IMR-90 (cell line): ENCODE data around the gene BLMH. TPM values are rescaled to one million over a fixed set of nuclear protein-coding genes. Genes with fewer than 3 reads are reported as not detected.

ENCODE experiments used
- ATAC-seq: fragments of 200-7000 bp; cut with Tn5 transposase; 2 replicates; pipeline ENCODE4 v1.9.1; 2020; ENCODE audit warnings: low read depth, mild to moderate bottlenecking, moderate library complexity
- BruUV-seq: library from RNA; stranded (reverse); fragments of 400-500 nt; replicated peaks from 2 replicates; lab custom pipeline; 2021; lab: Mats Ljungman, UMichigan
- CTCF ChIA-PET: fragments of 300-600 bp; formaldehyde crosslinking; extraction: SDS; loops from one replicate; lab custom pipeline; 2021; ENCODE audit warnings: antibody characterized with exemption; lab: Yijun Ruan, JAX
- POLR2A ChIA-PET: fragments of 300-600 bp; sonication (Branson Sonifier 250); formaldehyde crosslinking; loops from one replicate; lab custom pipeline; 2022; ENCODE audit warnings: antibody characterized with exemption; ENCODE audit not compliant: unreplicated experiment; lab: Charles Lee
- DNase-seq: peaks from one replicate; pipeline ENCODE4 v3.0.0; 2013
- H2AFZ ChIP-seq: replicated peaks from 2 replicates; pipeline ENCODE3; 2013; ENCODE audit warnings: low read length, mild to moderate bottlenecking; ENCODE audit not compliant: poor library complexity
- H2AK5ac ChIP-seq: 2 replicates; pipeline ENCODE4 v1.6.1; 2013; ENCODE audit warnings: low read depth, low read length, inconsistent platforms
- H2AK9ac ChIP-seq: replicated peaks from 2 replicates; pipeline ENCODE3; 2013; ENCODE audit warnings: mild to moderate bottlenecking, low read depth, low read length, moderate library complexity; ENCODE audit not compliant: poor library complexity
- H2BK120ac ChIP-seq: 2 replicates; pipeline ENCODE4 v1.6.1; 2013; ENCODE audit warnings: low read depth, low read length, inconsistent platforms
- H2BK15ac ChIP-seq: 3 replicates; pipeline ENCODE4 v1.6.1; 2013; ENCODE audit warnings: low read depth, low read length, inconsistent platforms
- H2BK20ac ChIP-seq: 2 replicates; pipeline ENCODE4 v1.6.1; 2013; ENCODE audit warnings: low read depth, mild to moderate bottlenecking, inconsistent platforms, low read length, moderate library complexity
- H2BK5ac ChIP-seq: 2 replicates; pipeline ENCODE4 v1.6.1; 2013; ENCODE audit warnings: mild to moderate bottlenecking, low read depth, low read length, inconsistent platforms; ENCODE audit not compliant: poor library complexity, severe bottlenecking
- H3K14ac ChIP-seq: replicated peaks from 2 replicates; pipeline ENCODE4 v1.6.1; 2013; ENCODE audit warnings: low read depth, low read length, inconsistent platforms
- H3K18ac ChIP-seq: 2 replicates; pipeline ENCODE4 v1.6.1; 2013; ENCODE audit warnings: low read depth, low read length, control low read depth
- H3K23ac ChIP-seq: 2 replicates; pipeline ENCODE4 v1.6.1; 2013; ENCODE audit warnings: low read depth, low read length, inconsistent platforms
- H3K27ac ChIP-seq: 2 replicates; pipeline ENCODE4 v1.5.1; 2013; ENCODE audit warnings: mild to moderate bottlenecking, control low read depth, low read length; ENCODE audit not compliant: insufficient read depth
- H3K27me3 ChIP-seq: 2 replicates; pipeline ENCODE4 v1.6.1; 2013; ENCODE audit warnings: low read length; ENCODE audit not compliant: control insufficient read depth, insufficient read depth
- H3K36me3 ChIP-seq: 2 replicates; pipeline ENCODE4 v1.6.1; 2013; ENCODE audit warnings: low read length, mixed read lengths; ENCODE audit not compliant: control insufficient read depth, insufficient read depth
- H3K4ac ChIP-seq: 2 replicates; pipeline ENCODE4 v1.6.1; 2013; ENCODE audit warnings: low read depth, low read length, inconsistent platforms
- H3K4me1 ChIP-seq: 2 replicates; pipeline ENCODE4 v1.6.1; 2013; ENCODE audit warnings: low read length, mixed read lengths; ENCODE audit not compliant: control insufficient read depth, insufficient read depth
- H3K4me2 ChIP-seq: 2 replicates; pipeline ENCODE4 v1.6.1; 2013; ENCODE audit warnings: low read depth, mild to moderate bottlenecking, control low read depth, low read length, moderate library complexity
- H3K4me3 ChIP-seq: 2 replicates; pipeline ENCODE4 v1.5.1; 2013; ENCODE audit warnings: low read depth, mild to moderate bottlenecking, control low read depth, low read length, moderate library complexity; ENCODE audit not compliant: insufficient read depth
- H3K56ac ChIP-seq: 2 replicates; pipeline ENCODE4 v1.6.1; 2013; ENCODE audit warnings: low read length, inconsistent platforms; ENCODE audit not compliant: insufficient read depth; ENCODE audit errors: extremely low read depth
- H3K79me1 ChIP-seq, 2 experiments: 2 replicates each; pipeline ENCODE4 v1.6.1; 2013; ENCODE audit warnings: low read length in 2 of 2, inconsistent platforms in 1 of 2, low read depth in 1 of 2
- H3K9ac ChIP-seq: 2 replicates; pipeline ENCODE4 v1.6.1; 2013; ENCODE audit warnings: low read depth, low read length, control low read depth
- H3K9me1 ChIP-seq: 2 replicates; pipeline ENCODE4 v1.6.1; 2013; ENCODE audit warnings: low read length, inconsistent platforms; ENCODE audit not compliant: insufficient read depth
- H3K9me3 ChIP-seq: 2 replicates; pipeline ENCODE4 v1.6.1; 2013; ENCODE audit warnings: low read length; ENCODE audit not compliant: control insufficient read depth, insufficient read depth
- H4K20me1 ChIP-seq: 2 replicates; pipeline ENCODE4 v1.6.1; 2013; ENCODE audit warnings: low read length, inconsistent platforms; ENCODE audit not compliant: insufficient read depth
- H4K5ac ChIP-seq: 2 replicates; pipeline ENCODE4 v1.6.1; 2013; ENCODE audit warnings: mild to moderate bottlenecking, low read depth, low read length, control low read depth
- H4K8ac ChIP-seq, 2 experiments: 2 replicates each; pipeline ENCODE4 v1.6.1; 2013; ENCODE audit warnings: low read depth in 2 of 2, low read length in 2 of 2, control low read depth in 1 of 2, inconsistent platforms in 1 of 2
- H4K91ac ChIP-seq: 2 replicates; pipeline ENCODE4 v1.6.1; 2013; ENCODE audit warnings: low read depth, low read length, inconsistent platforms; ENCODE audit not compliant: insufficient read depth
- BHLHE40 ChIP-seq: fragments of 150-350 bp; IDR thresholded peaks from 2 replicates; pipeline ENCODE4 v1.6.1; 2016; ENCODE audit warnings: mild to moderate bottlenecking, low read depth, low read length
- CEBPB ChIP-seq: IDR thresholded peaks from 2 replicates; pipeline ENCODE4 v1.6.1; 2012; ENCODE audit warnings: low read depth, low read length, improper control_type of control experiment
- CHD1 ChIP-seq: IDR thresholded peaks from 2 replicates; pipeline ENCODE4 v1.6.1; 2012; ENCODE audit warnings: low read depth, low read length, improper control_type of control experiment
- CTCF ChIP-seq: conservative IDR thresholded peaks from 2 replicates; pipeline ENCODE4 v1.5.1; 2012; ENCODE audit warnings: mild to moderate bottlenecking, low read depth, low read length, improper control_type of control experiment
- ELK1 ChIP-seq: fragments of 150-350 bp; IDR thresholded peaks from 2 replicates; pipeline ENCODE4 v1.6.1; 2016; ENCODE audit warnings: low read depth, mild to moderate bottlenecking, low read length, moderate library complexity, borderline replicate concordance
- FOS ChIP-seq: fragments of 150-350 bp; IDR thresholded peaks from 2 replicates; pipeline ENCODE4 v1.6.1; 2016; ENCODE audit warnings: low read depth, low read length
- MAFK ChIP-seq: IDR thresholded peaks from 2 replicates; pipeline ENCODE4 v1.6.1; 2012; ENCODE audit warnings: low read depth, low read length, improper control_type of control experiment
- MAZ ChIP-seq: IDR thresholded peaks from 2 replicates; pipeline ENCODE4 v1.6.1; 2012; ENCODE audit warnings: low read depth, mild to moderate bottlenecking, low read length, improper control_type of control experiment, moderate library complexity, borderline replicate concordance
- MXI1 ChIP-seq: IDR thresholded peaks from 2 replicates; pipeline ENCODE4 v1.6.1; 2012; ENCODE audit warnings: low read depth, mild to moderate bottlenecking, low read length, moderate library complexity, borderline replicate concordance
- NFE2L2 ChIP-seq: fragments of 150-350 bp; IDR thresholded peaks from 2 replicates; pipeline ENCODE4 v1.6.1; 2016; ENCODE audit warnings: low read depth, mild to moderate bottlenecking, low read length
- POLR2A ChIP-seq: IDR thresholded peaks from 2 replicates; pipeline ENCODE4 v1.6.1; 2012; ENCODE audit warnings: mild to moderate bottlenecking, low read depth, low read length
- RAD21 ChIP-seq: IDR thresholded peaks from 2 replicates; pipeline ENCODE4 v1.6.1; 2012; ENCODE audit warnings: low read length, improper control_type of control experiment
- RCOR1 ChIP-seq: IDR thresholded peaks from 2 replicates; pipeline ENCODE4 v1.6.1; 2012; ENCODE audit warnings: mild to moderate bottlenecking, low read length, improper control_type of control experiment; ENCODE audit not compliant: insufficient replicate concordance
- RFX5 ChIP-seq: IDR thresholded peaks from 2 replicates; pipeline ENCODE4 v1.8.0; 2012; ENCODE audit warnings: low read depth, mild to moderate bottlenecking, low read length, moderate library complexity
- SMC3 ChIP-seq: fragments of 150-350 bp; IDR thresholded peaks from 2 replicates; pipeline ENCODE4 v1.6.1; 2016; ENCODE audit warnings: low read depth, mild to moderate bottlenecking, antibody characterized with exemption, low read length, moderate library complexity
- USF2 ChIP-seq: fragments of 150-350 bp; IDR thresholded peaks from 2 replicates; pipeline ENCODE4 v1.6.1; 2017; ENCODE audit warnings: mild to moderate bottlenecking, antibody characterized with exemption, low read length, low read depth
- WGBS, 2 experiments: methylation state at CpG; one replicate each; pipeline versions ENCODE4 v1.1.5 to v1.1.7; 2013; ENCODE audit warnings: missing lambda C conversion rate in 2 of 2; ENCODE audit not compliant: insufficient read length in 1 of 2; ENCODE audit errors: extremely low coverage in 2 of 2; 5-methylcytosine and 5-hydroxymethylcytosine counted together
- dilution Hi-C: fragments of 300-500 bp; cut with HindIII; formaldehyde crosslinking; loops from one replicate; pipeline ENCODE4 v1.14.3; 2018; ENCODE audit warnings: low sequenced_read_pairs; ENCODE audit not compliant: unreplicated experiment
- in situ Hi-C: fragments of 300-500 bp; cut with MboI; formaldehyde crosslinking; loops from 3 replicates; pipeline ENCODE4 v1.14.3; 2019; ENCODE audit warnings: low sequenced_read_pairs, inconsistent platforms, mixed read lengths
- intact Hi-C: fragments of 100-400 bp; cut with micrococcal nuclease; formaldehyde crosslinking; loops from 2 replicates; pipeline ENCODE4 v1.10.0; 2022
- polyA plus RNA-seq, 3 experiments: library from polyadenylated mRNA; depleted of rRNA; stranded (reverse); fragments of >200 nt; gene quantifications; 2 replicates each; pipeline ENCODE4 v1.2.3, GENCODE V29; 2012; ENCODE audit warnings: low replicate concordance in 1 of 3
- total RNA-seq: library from RNA; depleted of rRNA; stranded (reverse); fragments of >200 nt; gene quantifications from 2 replicates; pipeline ENCODE4 v1.2.3, GENCODE V29; 2012

Gene BLMH
- total and polyA plus RNA-seq, 2 of the 4 experiments (the other 2 are of a cell fraction) = 17.3 to 20.8 TPM

- Histone ChIP-seq H2BK120ac (no peak overlapping the region), H2BK20ac (no peak overlapping the region), H3K4me2 (no peak overlapping the region), H3K36me3 (no peaks in the 10 kb centered on the region), H4K5ac (no peak overlapping the region), H2AK5ac (no peak overlapping the region), H2AFZ (no peak overlapping the region), H3K4ac (no peak overlapping the region), H3K27ac (no peak overlapping the region), H3K27me3 (peaks cover 49% of the 10 kb centered on the region), H3K4me1 (no peaks in the 10 kb centered on the region), H2AK9ac (no peak overlapping the region), H3K18ac (no peak overlapping the region), H3K56ac (no peak overlapping the region), H4K91ac (no peak overlapping the region), H4K8ac (no peak overlapping the region), H2BK15ac (no peak overlapping the region), H3K9me1 (0 out of 2 replicates have a peak, but pooled peaks cover 3% of the 10 kb centered on the region), H3K9ac (no peak overlapping the region), H3K14ac (no peak overlapping the region), H4K20me1 (no peaks in the 10 kb centered on the region), H3K79me1 (no peaks in the 10 kb centered on the region), H3K9me3 (no peaks in the 10 kb centered on the region), H3K4me3 (no peak overlapping the region), H3K23ac (no peak overlapping the region), H2BK5ac (no peak overlapping the region)
- in situ Hi-C loops = no loop called here
- no TSS peak for BruUV-seq
- intact Hi-C loops = no loop called here
- ChIA-PET POLR2A (no interaction called here), CTCF (no interaction called here)
- no peak for ATAC-seq
- TF ChIP-seq MAFK = no peak
- TF ChIP-seq RFX5 = no peak
- TF ChIP-seq FOS = no peak
- no peak for TF ChIP-seq CTCF
- no peak for TF ChIP-seq CHD1
- TF ChIP-seq USF2 = no peak
- TF ChIP-seq NFE2L2 = no peak
- TF ChIP-seq POLR2A = no peak
- no peak for TF ChIP-seq MXI1
- TF ChIP-seq ELK1 = no peak
- TF ChIP-seq CEBPB = no peak
- TF ChIP-seq BHLHE40 = no peak
- TF ChIP-seq RAD21 = no peak
- TF ChIP-seq MAZ = no peak
- no peak for TF ChIP-seq SMC3
- TF ChIP-seq RCOR1 = no peak
- no peak for DNase-seq
- whole genome bisulfite sequencing, 2 experiments = 88% methylated on average over 1 of the region's 5 CpGs; no CpG with 5 or more reads in 1 of the 2 experiments
- dilution Hi-C loops = no loop called here
Observed at GRCh38 chr17:30220414-30220813, 71.3 kb downstream of the BLMH start.
